Gastroesophageal sphincter (tissue), 4 donors: Measurements from ENCODE around the gene NUS1. TPM values are rescaled to one million over a fixed set of nuclear protein-coding genes. Genes with fewer than 3 reads are reported as not detected.
"Not testable (repeated sequence)": the region's sequence is repeated elsewhere in the genome, so short reads cannot be mapped to it uniquely, and the experiment has no call there.

Experiments
- ATAC-seq: fragments of 150-250 bp; one replicate; pipeline ENCODE4 v1.9.1; 2016; ENCODE audit warnings: mild to moderate bottlenecking, moderate library complexity
- H3K27ac ChIP-seq, 4 donors: fragments of 200-600 bp; sonication (generic) in 3 of 4; 1 replicate in 3 of 4; 2 replicates in 1 of 4; pipeline ENCODE4 v1.5.1; 2016 to 2019
- H3K27me3 ChIP-seq: fragments of 200-600 bp; sonication (generic); one replicate; pipeline ENCODE4 v1.5.1; 2019
- H3K36me3 ChIP-seq, 2 donors: fragments of 200-600 bp; sonication (generic); one replicate each; pipeline ENCODE4 v1.5.1; 2019; ENCODE audit warnings: control low read depth in 1 of 2
- H3K4me1 ChIP-seq, 3 donors: fragments of 200-600 bp; sonication (generic); 1 replicate in 2 of 3; 2 replicates in 1 of 3; pipeline ENCODE4 v1.5.1; 2016 to 2019; ENCODE audit warnings: control low read depth in 2 of 3
- H3K4me3 ChIP-seq, 2 donors: fragments of 200-600 bp; sonication (generic); one replicate each; pipeline ENCODE4 v1.5.1; 2019; ENCODE audit warnings: mild to moderate bottlenecking in 1 of 2, moderate library complexity in 1 of 2
- H3K9me3 ChIP-seq, 3 donors: fragments of 200-600 bp; sonication (generic); one replicate each; pipeline ENCODE4 v1.5.1; 2017 to 2019; ENCODE audit warnings: control low read depth in 2 of 3
- EP300 ChIP-seq: sonication (generic); formaldehyde crosslinking; IDR thresholded peaks from one replicate; pipeline ENCODE4 v1.6.1; 2017; ENCODE audit warnings: antibody characterized with exemption, mild to moderate bottlenecking
- POLR2A ChIP-seq, 2 donors: fragments of 450-650 bp; IDR thresholded peaks; one replicate each; pipeline ENCODE4 v1.6.1; 2017; ENCODE audit warnings: antibody characterized with exemption in 2 of 2, mild to moderate bottlenecking in 2 of 2, moderate library complexity in 1 of 2
- POLR2AphosphoS5 ChIP-seq: sonication (generic); formaldehyde crosslinking; IDR thresholded peaks from one replicate; pipeline ENCODE4 v1.6.1; 2017; ENCODE audit warnings: antibody characterized with exemption
- WGBS, 2 donors: methylation state at CpG; one replicate each; pipeline ENCODE4 v1.1.5; 2018; ENCODE audit warnings: low coverage in 1 of 2; 5-methylcytosine and 5-hydroxymethylcytosine counted together
- total RNA-seq, 4 donors: library from RNA; depleted of rRNA; stranded (reverse); fragments of >200 nt; gene quantifications; one replicate each; pipeline ENCODE4 v1.1.0, GENCODE V29; 2016
- TF ChIP-seq, protein P1 (sequence below), 4 experiments: fragments of 200-600 bp in 2 of 4; fragments of 450-650 bp in 2 of 4; sonication (generic) in 1 of 4; IDR thresholded peaks; one replicate each; pipeline ENCODE4 v1.5.1; 2017 to 2019; ENCODE audit warnings: antibody characterized with exemption in 4 of 4, mild to moderate bottlenecking in 2 of 4, moderate library complexity in 2 of 4

Gene NUS1
- total RNA-seq, 4 donors from 2014 or later = 19.6 to 31.0 (median 24.1) TPM

DNA sequence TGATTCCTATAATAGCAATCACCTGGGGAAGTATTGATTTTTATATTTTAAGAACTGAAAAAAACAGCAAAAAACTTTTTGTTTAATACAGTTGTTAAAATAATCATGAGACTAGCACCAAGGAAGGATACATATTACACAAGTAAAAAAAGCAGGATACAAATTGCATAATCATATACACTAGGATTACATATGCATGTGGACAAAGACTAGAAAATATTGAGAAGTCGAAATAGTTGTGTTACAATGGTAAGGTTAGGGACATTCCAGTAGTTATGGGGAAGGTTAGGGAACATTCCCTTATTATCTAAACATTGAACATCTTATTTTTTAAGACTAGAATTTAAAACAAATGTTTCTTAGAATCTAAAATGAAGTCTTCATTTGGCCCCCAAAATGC, 9.5 kb downstream of the NUS1 start:
- no peak overlapping the region for H3K4me3 ChIP-seq
- H3K27me3 ChIP-seq = no peaks in the 10 kb centered on the region
- peaks cover 0 to 34% (median 0%) of the 10 kb centered on the region in 3 donors for H3K4me1 ChIP-seq
- no peaks in the 10 kb centered on the region for H3K9me3 ChIP-seq
- H3K27ac ChIP-seq = no peak overlapping the region
- WGBS, 2 donors = 91 to 95% methylated on average over 1 of the region's 1 CpG
- no peak for ATAC-seq
- TF ChIP-seq POLR2AphosphoS5 (no peak), POLR2A (IDR thresholded peaks at IDR 0.05) (no peak), EP300 (no peak)
- TF ChIP-seq, protein P1, sequence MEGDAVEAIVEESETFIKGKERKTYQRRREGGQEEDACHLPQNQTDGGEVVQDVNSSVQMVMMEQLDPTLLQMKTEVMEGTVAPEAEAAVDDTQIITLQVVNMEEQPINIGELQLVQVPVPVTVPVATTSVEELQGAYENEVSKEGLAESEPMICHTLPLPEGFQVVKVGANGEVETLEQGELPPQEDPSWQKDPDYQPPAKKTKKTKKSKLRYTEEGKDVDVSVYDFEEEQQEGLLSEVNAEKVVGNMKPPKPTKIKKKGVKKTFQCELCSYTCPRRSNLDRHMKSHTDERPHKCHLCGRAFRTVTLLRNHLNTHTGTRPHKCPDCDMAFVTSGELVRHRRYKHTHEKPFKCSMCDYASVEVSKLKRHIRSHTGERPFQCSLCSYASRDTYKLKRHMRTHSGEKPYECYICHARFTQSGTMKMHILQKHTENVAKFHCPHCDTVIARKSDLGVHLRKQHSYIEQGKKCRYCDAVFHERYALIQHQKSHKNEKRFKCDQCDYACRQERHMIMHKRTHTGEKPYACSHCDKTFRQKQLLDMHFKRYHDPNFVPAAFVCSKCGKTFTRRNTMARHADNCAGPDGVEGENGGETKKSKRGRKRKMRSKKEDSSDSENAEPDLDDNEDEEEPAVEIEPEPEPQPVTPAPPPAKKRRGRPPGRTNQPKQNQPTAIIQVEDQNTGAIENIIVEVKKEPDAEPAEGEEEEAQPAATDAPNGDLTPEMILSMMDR (IDR thresholded peaks at IDR 0.05) = no peak
- H3K36me3 ChIP-seq = no peaks in the 10 kb centered on the region

DNA sequence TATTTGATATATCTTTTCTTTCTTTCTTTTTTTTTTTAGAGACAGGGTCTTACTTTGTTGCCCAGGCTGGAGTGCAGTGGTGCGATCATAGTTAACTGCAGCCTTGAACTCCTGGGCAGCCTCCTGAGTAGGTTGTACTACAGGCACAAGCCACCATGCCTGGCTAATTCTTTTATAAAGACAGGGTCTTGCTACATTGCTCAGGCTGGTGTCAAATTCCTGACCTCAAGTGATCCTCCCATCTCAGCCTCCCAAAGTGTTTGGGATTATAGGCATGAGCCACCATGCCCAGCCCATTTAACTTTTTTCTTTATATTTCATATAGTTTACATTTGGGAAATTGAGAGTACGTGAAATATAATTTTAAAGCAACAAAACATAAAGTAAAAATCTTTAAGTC, 10.1 kb downstream of the NUS1 start:
- ATAC-seq = no peak
- WGBS, 2 donors = 90 to 96% methylated on average over 2 of the region's 2 CpGs
- H3K9me3 ChIP-seq = no peaks in the 10 kb centered on the region
- peaks cover 0 to 28% (median 0%) of the 10 kb centered on the region in 3 donors for H3K4me1 ChIP-seq
- no peak overlapping the region for H3K4me3 ChIP-seq
- H3K27me3 ChIP-seq = no peaks in the 10 kb centered on the region
- no peak overlapping the region for H3K27ac ChIP-seq
- TF ChIP-seq EP300 = no peak
- TF ChIP-seq, protein P1 (IDR thresholded peaks at IDR 0.05) = no peak
- no peak for TF ChIP-seq POLR2A (IDR thresholded peaks at IDR 0.05)
- no peaks in the 10 kb centered on the region for H3K36me3 ChIP-seq

DNA sequence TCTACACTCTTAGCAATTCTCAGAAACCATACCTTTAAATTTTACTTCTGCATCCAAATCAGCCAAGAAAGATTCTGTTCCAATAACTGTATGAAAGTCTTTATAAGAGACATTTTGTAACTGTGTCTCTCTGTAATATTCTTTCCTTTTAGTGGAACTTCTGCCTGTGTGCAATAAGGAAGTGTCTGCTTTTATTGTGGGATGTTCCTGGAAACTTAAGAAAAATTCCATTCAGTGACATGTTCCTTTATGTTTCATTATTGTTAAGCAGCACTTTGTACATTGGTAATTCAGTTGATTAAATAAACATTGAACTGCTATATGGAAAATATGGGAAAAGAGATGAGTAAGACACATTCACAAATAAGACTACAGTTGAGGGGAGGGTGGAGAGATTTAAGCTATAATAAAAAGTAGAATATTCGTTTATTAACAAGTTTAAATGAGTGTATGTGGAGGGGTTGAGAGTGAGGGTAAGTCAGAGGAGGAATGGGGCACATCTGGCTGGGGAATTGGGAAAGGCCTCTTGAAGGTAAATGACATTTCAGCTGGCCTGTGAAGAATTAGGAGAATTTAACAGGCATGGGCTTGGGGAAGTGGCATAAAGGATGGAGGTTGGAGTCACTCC, 11.9 kb downstream of the NUS1 start:
- Histone ChIP-seq H3K9me3 (no peaks in the 10 kb centered on the region), H3K36me3 (no peaks in the 10 kb centered on the region), H3K4me3 (no peak overlapping the region), H3K4me1 (peaks cover 0 to 11% (median 0%) of the 10 kb centered on the region in 3 donors), H3K27ac (no peak overlapping the region), H3K27me3 (no peaks in the 10 kb centered on the region)
- no peak for ATAC-seq
- WGBS, 2 donors = 62 to 79% methylated on average over 1 of the region's 1 CpG
- TF ChIP-seq POLR2A (IDR thresholded peaks at IDR 0.05) (no peak), POLR2AphosphoS5 (no peak), EP300 (no peak)
- TF ChIP-seq, protein P1 (IDR thresholded peaks at IDR 0.05) = no peak

DNA sequence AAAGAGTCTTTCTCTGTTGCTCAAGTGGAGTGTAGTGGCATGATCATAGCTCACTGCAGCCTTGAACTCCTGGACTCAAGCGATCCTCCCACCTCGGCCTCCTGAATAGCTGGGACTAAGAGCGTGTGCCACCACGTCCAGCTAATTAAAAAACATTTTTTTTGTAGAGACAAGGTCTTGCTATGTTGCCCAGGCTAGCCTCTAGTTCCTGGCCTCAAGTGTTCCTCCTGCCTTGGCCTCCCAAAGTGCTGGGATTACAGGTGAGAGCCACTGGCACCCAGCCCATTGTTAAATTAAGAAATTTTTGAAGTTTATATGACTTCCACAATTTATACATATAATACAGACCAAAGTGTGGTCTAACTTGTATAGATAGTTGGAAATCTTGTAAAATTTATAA, 14.3 kb downstream of the NUS1 start:
- 94 to 100% methylated on average over 1 to 4 of the region's 4 CpGs for WGBS, 2 donors
- ATAC-seq = not testable (repeated sequence)

DNA sequence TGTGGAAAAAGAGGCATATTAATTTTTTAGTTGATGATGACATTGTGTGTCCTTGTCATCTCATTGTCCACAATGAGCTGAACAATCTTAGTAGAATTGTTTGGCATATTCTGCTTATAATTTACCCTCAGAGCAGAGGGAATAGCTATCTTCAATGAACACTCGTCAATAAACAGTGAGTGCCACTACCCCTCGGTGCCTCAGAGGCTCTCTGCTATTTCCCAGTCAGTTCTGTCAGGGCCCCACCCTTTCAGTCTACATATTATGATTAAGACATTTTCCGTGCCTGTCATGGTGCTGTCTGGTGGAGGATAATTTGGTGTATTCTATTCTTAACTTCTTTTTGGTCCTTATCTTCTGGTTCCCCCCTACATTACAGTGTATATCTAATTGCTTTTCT, 31.2 kb downstream of the NUS1 start:
- TF ChIP-seq POLR2A (IDR thresholded peaks at IDR 0.05) = no peak
- no peak for TF ChIP-seq EP300
- TF ChIP-seq, protein P1 (IDR thresholded peaks at IDR 0.05) = no peak
- no peak for TF ChIP-seq POLR2AphosphoS5
- H3K27ac ChIP-seq = no peak overlapping the region
- no peaks in the 10 kb centered on the region for H3K4me1 ChIP-seq
- H3K36me3 ChIP-seq = peaks cover 0 to 46% of the 10 kb centered on the region in 2 donors
- H3K27me3 ChIP-seq = no peaks in the 10 kb centered on the region
- WGBS, 2 donors = 70 to 83% methylated on average over 2 to 3 of the region's 3 CpGs
- no peak for ATAC-seq
- H3K4me3 ChIP-seq = no peak overlapping the region
- H3K9me3 ChIP-seq = no peaks in the 10 kb centered on the region

More for the DNA sequence above, 14.3 kb downstream of the NUS1 start:
- H3K9me3 ChIP-seq, H3K27ac ChIP-seq, H3K4me1 ChIP-seq, H3K27me3 ChIP-seq, H3K4me3 ChIP-seq: not testable (repeated sequence)
- H3K36me3 ChIP-seq = peaks cover 0 to 12% of the 10 kb centered on the region in 2 donors

DNA sequence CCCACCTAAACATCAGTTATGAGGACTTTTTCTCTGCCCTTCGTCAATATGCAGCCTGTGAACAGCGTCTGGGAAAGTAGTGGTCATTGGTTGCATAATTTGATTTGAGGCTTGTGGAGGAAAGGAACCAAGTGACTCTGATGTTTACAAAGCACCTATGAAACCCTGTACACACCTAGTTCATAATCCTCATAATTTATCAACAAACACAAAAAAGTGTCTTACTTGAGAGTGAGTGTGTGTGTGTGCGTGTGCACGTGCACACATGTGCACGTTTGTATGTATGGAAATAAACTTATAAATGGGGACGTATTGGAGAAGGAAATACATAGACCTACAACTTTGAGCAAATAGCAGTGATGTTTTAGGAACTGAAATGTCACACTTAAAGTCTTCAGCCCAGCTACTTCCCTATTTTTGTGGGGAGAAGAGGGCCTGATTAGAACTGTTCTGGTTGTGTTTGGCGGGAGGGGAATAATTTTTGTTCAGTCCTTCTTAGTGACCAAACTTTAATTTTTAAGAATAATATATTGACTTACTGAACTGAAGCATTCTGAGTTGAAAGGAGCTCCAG, 31.8 kb downstream of the NUS1 start:
- H3K27me3 ChIP-seq, H3K4me3 ChIP-seq, H3K9me3 ChIP-seq, ATAC-seq, H3K4me1 ChIP-seq, H3K27ac ChIP-seq: not testable (repeated sequence)
- WGBS, 2 donors = 78 to 90% methylated on average over 2 to 3 of the region's 7 CpGs
- H3K36me3 ChIP-seq = peaks cover 0 to 48% of the 10 kb centered on the region in 2 donors
